Measurements from ENCODE around the gene CYFIP1. TPM values are rescaled to one million over a fixed set of nuclear protein-coding genes. Genes with fewer than 3 reads are reported as not detected.
A peak's percentile ranks its signal among the peaks of the same experiment; 100 is the strongest.

Gene CYFIP1
- total RNA-seq, 1 experiment from 2014 or later, result 101 TPM

DNA sequence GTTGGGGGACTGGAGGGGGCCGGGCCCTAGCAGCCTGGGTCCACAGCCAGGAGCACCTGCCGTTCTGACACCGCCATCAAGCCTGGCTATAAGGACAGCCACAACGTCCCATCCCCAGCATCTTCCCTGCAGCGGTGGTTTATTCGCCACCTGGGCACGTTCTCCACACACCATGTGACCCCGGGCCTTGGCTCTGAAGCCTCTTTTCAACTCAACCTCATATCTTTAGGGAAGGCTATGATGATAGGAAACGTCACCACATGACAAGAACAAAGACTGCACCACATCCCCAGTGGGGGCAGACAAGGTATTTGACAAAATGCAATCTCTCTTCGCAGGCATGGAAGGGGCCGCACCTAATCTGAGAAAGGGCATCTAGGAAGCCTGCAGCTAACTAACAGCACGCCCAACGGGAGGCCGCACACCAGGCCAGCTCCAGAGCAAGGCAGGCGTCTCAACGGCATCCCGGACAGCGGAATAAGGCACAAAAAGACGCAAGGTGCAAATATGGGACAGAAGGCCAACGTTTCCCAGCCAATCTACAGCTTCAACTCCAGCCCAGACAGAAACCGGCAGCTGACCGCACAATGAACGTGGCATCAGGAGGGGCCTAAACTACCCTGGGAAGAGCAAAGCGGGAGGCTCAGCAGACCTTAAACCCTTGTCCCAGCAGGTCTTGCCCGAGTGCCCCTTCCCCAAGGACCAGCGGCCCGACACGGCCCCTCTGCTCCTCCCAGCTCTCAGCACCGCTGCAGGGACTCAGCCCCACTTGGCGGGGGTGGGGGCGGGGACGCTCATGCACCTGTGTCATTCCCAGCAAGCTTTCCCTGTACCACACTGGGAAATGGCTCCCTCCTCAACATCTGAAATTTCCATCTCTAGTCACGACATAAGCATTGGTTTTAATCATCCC lies 99.8 kb downstream of the CYFIP1 start:
- in situ Hi-C loops (cut with HindIII; ENCODE audit: low sequenced_read_pairs), result no loop called here
- no peak for DNase-seq (ENCODE audit: low spot score)

DNA sequence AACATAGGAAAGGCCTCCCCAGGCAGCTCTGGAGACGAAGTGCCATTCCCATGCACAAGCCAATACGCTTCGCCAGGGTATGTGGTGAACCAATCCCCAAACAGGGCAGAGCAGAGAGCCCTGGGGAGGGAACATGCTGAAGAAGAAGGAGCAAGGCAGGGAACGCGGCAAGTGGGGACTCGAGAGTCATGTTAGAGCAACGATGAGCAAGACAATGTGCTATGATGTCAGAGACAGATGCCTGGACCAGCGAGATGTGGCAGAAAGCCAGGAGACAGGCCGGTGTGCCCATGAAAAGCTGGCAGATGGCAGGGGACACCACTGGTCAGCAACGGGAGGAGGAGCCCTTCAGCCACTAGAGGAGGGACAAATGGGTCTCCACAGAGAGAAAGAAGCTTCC lies 102.1 kb downstream of the CYFIP1 start:
- in situ Hi-C loops (cut with HindIII; ENCODE audit: low sequenced_read_pairs), result no loop called here
- DNase-seq (ENCODE audit: low spot score), result peak; percentile 10

GRCh38 chr15:22877607-22878006 lies 102.6 kb downstream of the CYFIP1 start:
- in situ Hi-C loops (cut with HindIII; ENCODE audit: low sequenced_read_pairs), result no loop called here
- DNase-seq (ENCODE audit: low spot score), result no peak

- in situ Hi-C loops (cut with HindIII; ENCODE audit: low sequenced_read_pairs), result no loop called here
- no peak for DNase-seq (ENCODE audit: low spot score)
Observed at GRCh38 chr15:22877117-22877516, 103.1 kb downstream of the CYFIP1 start.

GRCh38 chr15:22874966-22875365 lies 105.2 kb downstream of the CYFIP1 start:
- in situ Hi-C loops (cut with HindIII; ENCODE audit: low sequenced_read_pairs), result no loop called here

DNA sequence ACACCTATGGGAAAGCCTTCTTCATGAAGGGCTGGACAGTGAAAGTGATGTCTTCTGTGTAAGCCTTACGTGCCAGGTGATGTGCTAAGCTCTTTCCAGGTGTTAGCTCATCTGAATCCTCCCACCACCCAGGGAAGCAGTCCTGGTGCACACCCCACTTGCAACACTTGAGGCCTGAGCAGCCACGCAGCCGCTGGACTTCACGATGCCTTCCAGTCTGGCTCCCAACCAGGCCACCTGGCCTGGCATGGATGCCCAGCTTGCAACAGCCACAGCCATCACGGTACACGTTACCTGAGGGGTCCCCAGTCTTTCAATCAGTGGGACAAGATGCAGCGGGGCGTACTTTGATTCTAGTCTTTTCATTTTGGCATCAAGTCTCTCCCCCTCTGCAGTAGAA lies 105.9 kb downstream of the CYFIP1 start:
- no peak for DNase-seq (ENCODE audit: low spot score)
- in situ Hi-C loops (cut with HindIII; ENCODE audit: low sequenced_read_pairs), result no loop called here

More at GRCh38 chr15:22874966-22875365, 105.2 kb downstream of the CYFIP1 start:
- DNase-seq (ENCODE audit: low spot score), result no peak

GRCh38 chr15:22873841-22874240 lies 106.3 kb downstream of the CYFIP1 start:
- in situ Hi-C loops (cut with HindIII; ENCODE audit: low sequenced_read_pairs), result no loop called here
- no peak for DNase-seq (ENCODE audit: low spot score)

- in situ Hi-C loops (cut with HindIII; ENCODE audit: low sequenced_read_pairs), result no loop called here
- DNase-seq (ENCODE audit: low spot score), result no peak
Observed at GRCh38 chr15:22872936-22873701, 107.0 kb downstream of the CYFIP1 start.

DNA sequence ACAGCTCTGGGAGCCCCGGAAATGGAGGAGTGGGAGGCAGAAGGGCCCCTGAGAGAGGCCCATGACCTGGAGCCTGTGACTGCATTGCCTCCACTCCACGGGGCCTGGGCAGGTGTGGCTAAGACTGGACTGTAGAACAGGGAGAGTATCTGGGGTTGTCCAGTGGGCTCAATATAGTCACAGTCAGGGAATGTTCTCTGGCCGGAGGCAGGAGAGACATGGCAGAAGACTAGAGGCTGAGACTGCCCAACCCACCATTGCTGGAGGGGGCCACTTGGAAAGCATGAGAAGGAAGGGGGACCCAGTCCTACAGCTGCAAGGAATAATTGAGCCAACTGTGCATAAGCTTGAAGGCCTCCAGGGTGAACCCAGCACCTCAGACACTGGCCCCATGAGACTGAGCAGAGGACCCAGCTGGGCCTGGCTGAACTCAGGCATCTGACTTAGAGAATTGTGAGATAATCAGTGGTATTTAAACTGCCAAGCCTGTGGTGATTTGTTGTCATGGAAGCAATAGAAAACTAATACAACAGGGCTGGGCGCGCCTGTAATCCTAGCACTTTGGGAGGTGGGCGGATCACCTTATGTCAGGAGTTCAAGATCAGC lies 108.6 kb downstream of the CYFIP1 start:
- DNase-seq (ENCODE audit: low spot score), result no peak
- in situ Hi-C loops (cut with HindIII; ENCODE audit: low sequenced_read_pairs), result no loop called here

DNA sequence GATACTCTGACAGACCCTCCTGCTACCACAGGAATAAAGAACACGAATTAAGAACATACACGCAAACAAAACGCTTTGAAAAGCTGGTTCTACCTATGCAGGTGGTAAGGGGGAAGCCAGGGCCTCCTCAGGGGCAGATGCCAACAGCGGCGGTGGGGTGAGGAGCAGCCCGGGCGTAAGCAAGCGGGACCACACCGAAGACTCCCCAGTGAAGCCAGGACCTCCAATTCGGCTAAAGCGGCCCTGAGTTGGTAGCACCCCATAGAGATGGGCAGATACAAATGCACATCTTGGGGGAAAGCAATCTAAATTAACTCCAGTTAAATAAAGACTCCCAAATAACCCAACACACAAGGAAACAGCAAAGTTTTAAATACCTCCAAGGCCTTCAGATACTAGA lies 109.3 kb downstream of the CYFIP1 start:
- no peak for DNase-seq (ENCODE audit: low spot score)
- in situ Hi-C loops (cut with HindIII; ENCODE audit: low sequenced_read_pairs), result no loop called here

DNA sequence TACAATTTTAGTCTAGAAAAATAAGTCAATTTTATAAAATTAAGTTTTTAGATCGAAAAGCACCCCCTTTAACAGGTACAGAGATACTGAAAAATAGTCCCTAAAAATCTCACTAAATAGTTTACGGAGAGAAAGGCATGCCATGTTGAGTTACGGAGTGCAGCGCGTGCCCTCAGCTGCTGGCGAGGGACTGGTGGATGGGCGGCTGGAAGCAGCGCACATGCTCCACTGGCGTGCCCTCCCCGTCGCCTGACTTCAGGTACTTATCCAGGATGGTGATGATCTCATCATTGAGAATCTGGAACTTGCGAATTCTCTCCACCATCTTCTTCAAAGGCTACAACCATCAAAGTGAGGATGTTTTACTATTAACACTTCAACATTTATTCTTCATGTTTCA lies 110.3 kb downstream of the CYFIP1 start:
- in situ Hi-C loops (cut with HindIII; ENCODE audit: low sequenced_read_pairs), result no loop called here

GRCh38 chr15:22868928-22869327 lies 111.2 kb downstream of the CYFIP1 start:
- in situ Hi-C loops (cut with HindIII; ENCODE audit: low sequenced_read_pairs), result no loop called here
- DNase-seq (ENCODE audit: low spot score), result no peak

More for the DNA sequence above, 110.3 kb downstream of the CYFIP1 start:
- no peak for DNase-seq (ENCODE audit: low spot score)

GRCh38 chr15:22868495-22868894 lies 111.7 kb downstream of the CYFIP1 start:
- no peak for DNase-seq (ENCODE audit: low spot score)
- in situ Hi-C loops (cut with HindIII; ENCODE audit: low sequenced_read_pairs), result no loop called here

DNA sequence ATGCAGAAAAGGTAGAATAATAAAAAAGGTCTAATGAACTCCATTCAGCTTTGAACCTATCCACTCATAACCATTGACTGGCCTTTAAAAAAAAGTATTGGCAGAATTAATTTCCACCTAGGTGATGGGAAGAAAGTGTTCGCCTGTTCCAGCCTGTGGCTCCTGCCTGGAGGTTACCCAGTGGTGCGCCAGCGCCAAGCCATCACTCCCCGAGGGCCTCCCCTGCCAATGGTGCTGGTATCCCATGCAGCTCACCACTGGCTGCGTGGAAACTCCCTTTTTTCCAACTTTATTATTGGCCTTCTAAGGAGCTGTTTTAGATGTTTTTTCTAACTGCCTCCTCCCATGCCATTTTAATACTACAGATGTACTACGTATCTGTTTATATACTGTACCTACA lies 112.3 kb downstream of the CYFIP1 start:
- DNase-seq (ENCODE audit: low spot score), result no peak
- in situ Hi-C loops (cut with HindIII; ENCODE audit: low sequenced_read_pairs), result no loop called here

- no peak for DNase-seq (ENCODE audit: low spot score)
- in situ Hi-C loops (cut with HindIII; ENCODE audit: low sequenced_read_pairs), result no loop called here
Observed at GRCh38 chr15:22866079-22866478, 114.1 kb downstream of the CYFIP1 start.

- in situ Hi-C loops (cut with HindIII; ENCODE audit: low sequenced_read_pairs), result no loop called here
- no peak for DNase-seq (ENCODE audit: low spot score)
Observed at GRCh38 chr15:22863356-22863755, 116.8 kb downstream of the CYFIP1 start.

DNA sequence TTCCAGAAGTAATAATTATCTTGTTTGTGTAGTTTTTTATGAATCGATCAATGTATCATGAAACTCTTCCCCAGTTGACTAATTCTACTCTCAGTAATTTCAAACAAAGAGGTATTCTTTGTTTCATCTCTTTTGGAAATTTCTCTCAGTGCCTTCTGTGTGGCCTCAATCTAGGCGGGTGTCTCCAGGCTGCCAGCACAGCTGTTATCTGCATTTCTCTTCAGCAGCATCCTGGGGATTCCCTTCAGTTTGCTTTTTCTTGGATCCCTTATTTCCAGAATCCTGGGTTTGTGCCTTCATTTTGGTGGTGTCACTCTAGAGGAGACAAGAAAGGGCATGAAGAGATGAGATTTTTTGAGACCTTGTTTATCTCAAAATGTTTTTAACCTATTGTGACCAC lies 119.0 kb downstream of the CYFIP1 start:
- in situ Hi-C loops (cut with HindIII; ENCODE audit: low sequenced_read_pairs), result no loop called here
- no peak for DNase-seq (ENCODE audit: low spot score)

GRCh38 chr15:22856659-22857058 lies 123.5 kb downstream of the CYFIP1 start:
- DNase-seq (ENCODE audit: low spot score), result no peak
- in situ Hi-C loops (cut with HindIII; ENCODE audit: low sequenced_read_pairs), result no loop called here

GRCh38 chr15:22855791-22856190 lies 124.4 kb downstream of the CYFIP1 start:
- DNase-seq (ENCODE audit: low spot score), result no peak
- in situ Hi-C loops (cut with HindIII; ENCODE audit: low sequenced_read_pairs), result no loop called here

DNA sequence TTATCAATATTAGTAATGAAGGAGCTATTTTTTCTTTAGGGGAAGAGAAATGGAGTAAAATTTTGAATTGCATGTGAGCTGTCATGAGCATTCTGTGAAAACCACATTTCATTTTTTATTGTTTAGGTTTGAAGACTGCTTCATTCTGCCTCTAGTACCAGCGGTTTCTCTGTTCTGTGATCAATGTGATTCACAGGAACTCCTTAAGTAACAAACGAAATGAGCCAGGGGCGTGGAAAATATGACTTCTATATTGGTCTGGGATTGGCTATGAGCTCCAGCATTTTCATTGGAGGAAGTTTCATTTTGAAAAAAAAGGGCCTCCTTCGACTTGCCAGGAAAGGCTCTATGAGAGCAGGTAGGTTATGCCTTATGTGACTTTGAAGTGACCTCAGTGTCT lies 128.7 kb downstream of the CYFIP1 start:
- in situ Hi-C loops (cut with HindIII; ENCODE audit: low sequenced_read_pairs), result no loop called here
- DNase-seq (ENCODE audit: low spot score), result no peak

All from G401 (cell line).